IMR-90 (cell line): ENCODE measurements around the gene THRB. TPM values are rescaled to one million over a fixed set of nuclear protein-coding genes. Genes with fewer than 3 reads are reported as not detected.

Experiments used
- ATAC-seq: fragments of 200-7000 bp; cut with Tn5 transposase; 2 replicates; pipeline ENCODE4 v1.9.1; 2020; ENCODE audit warnings: low read depth, mild to moderate bottlenecking, moderate library complexity
- BruUV-seq: library from RNA; stranded (reverse); fragments of 400-500 nt; replicated peaks from 2 replicates; lab custom pipeline; 2021; lab: Mats Ljungman, UMichigan
- CTCF ChIA-PET: fragments of 300-600 bp; formaldehyde crosslinking; extraction: SDS; loops from one replicate; lab custom pipeline; 2021; ENCODE audit warnings: antibody characterized with exemption; lab: Yijun Ruan, JAX
- POLR2A ChIA-PET: fragments of 300-600 bp; sonication (Branson Sonifier 250); formaldehyde crosslinking; loops from one replicate; lab custom pipeline; 2022; ENCODE audit warnings: antibody characterized with exemption; ENCODE audit not compliant: unreplicated experiment; lab: Charles Lee
- DNase-seq: peaks from one replicate; pipeline ENCODE4 v3.0.0; 2013
- H2AFZ ChIP-seq: replicated peaks from 2 replicates; pipeline ENCODE3; 2013; ENCODE audit warnings: low read length, mild to moderate bottlenecking; ENCODE audit not compliant: poor library complexity
- H2AK5ac ChIP-seq: 2 replicates; pipeline ENCODE4 v1.6.1; 2013; ENCODE audit warnings: low read depth, low read length, inconsistent platforms
- H2AK9ac ChIP-seq: replicated peaks from 2 replicates; pipeline ENCODE3; 2013; ENCODE audit warnings: mild to moderate bottlenecking, low read depth, low read length, moderate library complexity; ENCODE audit not compliant: poor library complexity
- H2BK120ac ChIP-seq: 2 replicates; pipeline ENCODE4 v1.6.1; 2013; ENCODE audit warnings: low read depth, low read length, inconsistent platforms
- H2BK15ac ChIP-seq: 3 replicates; pipeline ENCODE4 v1.6.1; 2013; ENCODE audit warnings: low read depth, low read length, inconsistent platforms
- H2BK20ac ChIP-seq: 2 replicates; pipeline ENCODE4 v1.6.1; 2013; ENCODE audit warnings: low read depth, mild to moderate bottlenecking, inconsistent platforms, low read length, moderate library complexity
- H2BK5ac ChIP-seq: 2 replicates; pipeline ENCODE4 v1.6.1; 2013; ENCODE audit warnings: mild to moderate bottlenecking, low read depth, low read length, inconsistent platforms; ENCODE audit not compliant: poor library complexity, severe bottlenecking
- H3K14ac ChIP-seq: replicated peaks from 2 replicates; pipeline ENCODE4 v1.6.1; 2013; ENCODE audit warnings: low read depth, low read length, inconsistent platforms
- H3K18ac ChIP-seq: 2 replicates; pipeline ENCODE4 v1.6.1; 2013; ENCODE audit warnings: low read depth, low read length, control low read depth
- H3K23ac ChIP-seq: 2 replicates; pipeline ENCODE4 v1.6.1; 2013; ENCODE audit warnings: low read depth, low read length, inconsistent platforms
- H3K27ac ChIP-seq: 2 replicates; pipeline ENCODE4 v1.5.1; 2013; ENCODE audit warnings: mild to moderate bottlenecking, control low read depth, low read length; ENCODE audit not compliant: insufficient read depth
- H3K27me3 ChIP-seq: 2 replicates; pipeline ENCODE4 v1.6.1; 2013; ENCODE audit warnings: low read length; ENCODE audit not compliant: control insufficient read depth, insufficient read depth
- H3K36me3 ChIP-seq: 2 replicates; pipeline ENCODE4 v1.6.1; 2013; ENCODE audit warnings: low read length, mixed read lengths; ENCODE audit not compliant: control insufficient read depth, insufficient read depth
- H3K4ac ChIP-seq: 2 replicates; pipeline ENCODE4 v1.6.1; 2013; ENCODE audit warnings: low read depth, low read length, inconsistent platforms
- H3K4me1 ChIP-seq: 2 replicates; pipeline ENCODE4 v1.6.1; 2013; ENCODE audit warnings: low read length, mixed read lengths; ENCODE audit not compliant: control insufficient read depth, insufficient read depth
- H3K4me2 ChIP-seq: 2 replicates; pipeline ENCODE4 v1.6.1; 2013; ENCODE audit warnings: low read depth, mild to moderate bottlenecking, control low read depth, low read length, moderate library complexity
- H3K4me3 ChIP-seq: 2 replicates; pipeline ENCODE4 v1.5.1; 2013; ENCODE audit warnings: low read depth, mild to moderate bottlenecking, control low read depth, low read length, moderate library complexity; ENCODE audit not compliant: insufficient read depth
- H3K56ac ChIP-seq: 2 replicates; pipeline ENCODE4 v1.6.1; 2013; ENCODE audit warnings: low read length, inconsistent platforms; ENCODE audit not compliant: insufficient read depth; ENCODE audit errors: extremely low read depth
- H3K79me1 ChIP-seq, 2 experiments: 2 replicates each; pipeline ENCODE4 v1.6.1; 2013; ENCODE audit warnings: low read length in 2 of 2, inconsistent platforms in 1 of 2, low read depth in 1 of 2
- H3K9ac ChIP-seq: 2 replicates; pipeline ENCODE4 v1.6.1; 2013; ENCODE audit warnings: low read depth, low read length, control low read depth
- H3K9me1 ChIP-seq: 2 replicates; pipeline ENCODE4 v1.6.1; 2013; ENCODE audit warnings: low read length, inconsistent platforms; ENCODE audit not compliant: insufficient read depth
- H3K9me3 ChIP-seq: 2 replicates; pipeline ENCODE4 v1.6.1; 2013; ENCODE audit warnings: low read length; ENCODE audit not compliant: control insufficient read depth, insufficient read depth
- H4K20me1 ChIP-seq: 2 replicates; pipeline ENCODE4 v1.6.1; 2013; ENCODE audit warnings: low read length, inconsistent platforms; ENCODE audit not compliant: insufficient read depth
- H4K5ac ChIP-seq: 2 replicates; pipeline ENCODE4 v1.6.1; 2013; ENCODE audit warnings: mild to moderate bottlenecking, low read depth, low read length, control low read depth
- H4K8ac ChIP-seq, 2 experiments: 2 replicates each; pipeline ENCODE4 v1.6.1; 2013; ENCODE audit warnings: low read depth in 2 of 2, low read length in 2 of 2, control low read depth in 1 of 2, inconsistent platforms in 1 of 2
- H4K91ac ChIP-seq: 2 replicates; pipeline ENCODE4 v1.6.1; 2013; ENCODE audit warnings: low read depth, low read length, inconsistent platforms; ENCODE audit not compliant: insufficient read depth
- BHLHE40 ChIP-seq: fragments of 150-350 bp; IDR thresholded peaks from 2 replicates; pipeline ENCODE4 v1.6.1; 2016; ENCODE audit warnings: mild to moderate bottlenecking, low read depth, low read length
- CEBPB ChIP-seq: IDR thresholded peaks from 2 replicates; pipeline ENCODE4 v1.6.1; 2012; ENCODE audit warnings: low read depth, low read length, improper control_type of control experiment
- ELK1 ChIP-seq: fragments of 150-350 bp; IDR thresholded peaks from 2 replicates; pipeline ENCODE4 v1.6.1; 2016; ENCODE audit warnings: low read depth, mild to moderate bottlenecking, low read length, moderate library complexity, borderline replicate concordance
- FOS ChIP-seq: fragments of 150-350 bp; IDR thresholded peaks from 2 replicates; pipeline ENCODE4 v1.6.1; 2016; ENCODE audit warnings: low read depth, low read length
- USF2 ChIP-seq: fragments of 150-350 bp; IDR thresholded peaks from 2 replicates; pipeline ENCODE4 v1.6.1; 2017; ENCODE audit warnings: mild to moderate bottlenecking, antibody characterized with exemption, low read length, low read depth
- dilution Hi-C: fragments of 300-500 bp; cut with HindIII; formaldehyde crosslinking; loops from one replicate; pipeline ENCODE4 v1.14.3; 2018; ENCODE audit warnings: low sequenced_read_pairs; ENCODE audit not compliant: unreplicated experiment
- in situ Hi-C: fragments of 300-500 bp; cut with MboI; formaldehyde crosslinking; loops from 3 replicates; pipeline ENCODE4 v1.14.3; 2019; ENCODE audit warnings: low sequenced_read_pairs, inconsistent platforms, mixed read lengths
- intact Hi-C: fragments of 100-400 bp; cut with micrococcal nuclease; formaldehyde crosslinking; loops from 2 replicates; pipeline ENCODE4 v1.10.0; 2022
- polyA plus RNA-seq, 3 experiments: library from polyadenylated mRNA; depleted of rRNA; stranded (reverse); fragments of >200 nt; gene quantifications; 2 replicates each; pipeline ENCODE4 v1.2.3, GENCODE V29; 2012; ENCODE audit warnings: low replicate concordance in 1 of 3
- total RNA-seq: library from RNA; depleted of rRNA; stranded (reverse); fragments of >200 nt; gene quantifications from 2 replicates; pipeline ENCODE4 v1.2.3, GENCODE V29; 2012

Gene THRB
- total and polyA plus RNA-seq, 2 of the 4 experiments (the other 2 are of a cell fraction), result under 0.01 TPM; not detected in 1

- H4K20me1 ChIP-seq, result no peaks in the 10 kb centered on the region
- no peak overlapping the region for H2BK5ac ChIP-seq
- DNase-seq (no peak), ATAC-seq (no peak)
- H2AK5ac ChIP-seq, result no peak overlapping the region
- ChIA-PET CTCF (no interaction called here), POLR2A (no interaction called here)
- no peak overlapping the region for H2AK9ac ChIP-seq
- H2BK15ac ChIP-seq, result no peak overlapping the region
- H3K4ac ChIP-seq, result no peak overlapping the region
- TF ChIP-seq ELK1, result no peak
- TF ChIP-seq USF2, result no peak
- no peak for TF ChIP-seq BHLHE40
- TF ChIP-seq CEBPB, result no peak
- TF ChIP-seq FOS, result no peak
- no peak overlapping the region for H4K8ac ChIP-seq
- no peak overlapping the region for H3K56ac ChIP-seq
- no peaks in the 10 kb centered on the region for H3K36me3 ChIP-seq
- H3K79me1 ChIP-seq, result no peaks in the 10 kb centered on the region
- H3K18ac ChIP-seq, result no peak overlapping the region
- H3K9me1 ChIP-seq, result no peaks in the 10 kb centered on the region
- H3K27me3 ChIP-seq, result no peaks in the 10 kb centered on the region
- no peak overlapping the region for H2BK120ac ChIP-seq
- no peaks in the 10 kb centered on the region for H3K9me3 ChIP-seq
- H3K4me2 ChIP-seq, result no peak overlapping the region
- no TSS peak for BruUV-seq
- H3K23ac ChIP-seq, result no peak overlapping the region
- no peak overlapping the region for H3K14ac ChIP-seq
- H4K5ac ChIP-seq, result no peak overlapping the region
- no peak overlapping the region for H4K91ac ChIP-seq
- H2BK20ac ChIP-seq, result no peak overlapping the region
- no peaks in the 10 kb centered on the region for H3K4me1 ChIP-seq
- intact Hi-C loops (no loop called here), in situ Hi-C loops (no loop called here), dilution Hi-C loops (no loop called here)
- no peak overlapping the region for H3K27ac ChIP-seq
- H3K4me3 ChIP-seq, result no peak overlapping the region
- H3K9ac ChIP-seq, result no peak overlapping the region
- no peak overlapping the region for H2AFZ ChIP-seq
These were observed 40.3 kb downstream of the THRB start for GRCh38 chr3:24454393-24454792.
